Gastrocnemius medialis (tissue), 4 donors: ENCODE results near the gene CNKSR2. TPM values are rescaled to one million over a fixed set of nuclear protein-coding genes. Genes with fewer than 3 reads are reported as not detected.
A peak's percentile ranks its signal among the peaks of the same experiment; 100 is the strongest.

ENCODE experiments used
- ATAC-seq, 2 donors: fragments of 150-250 bp; one replicate each; pipeline ENCODE4 v1.9.1; 2016
- DNase-seq, 2 donors: peaks; one replicate each; pipeline ENCODE4 v3.0.0-alpha.2; 2019
- H3K27ac ChIP-seq, 4 donors: fragments of 200-600 bp; sonication (generic); 1 replicate in 1 of 4; 2 replicates in 3 of 4; pipeline ENCODE4 v1.5.1; 2016 to 2018; ENCODE audit warnings: mild to moderate bottlenecking in 2 of 4, moderate library complexity in 1 of 4
- H3K27me3 ChIP-seq, 3 donors: fragments of 200-600 bp; sonication (generic) in 2 of 3; 1 replicate in 1 of 3; 2 replicates in 2 of 3; pipeline versions ENCODE4 v1.5.1 to v1.6.0; 2016 to 2019; ENCODE audit warnings: mild to moderate bottlenecking in 1 of 3, moderate library complexity in 1 of 3
- H3K36me3 ChIP-seq, 2 donors: fragments of 200-600 bp; sonication (generic) in 1 of 2; one replicate each; pipeline ENCODE4 v1.5.1; 2017 to 2018
- H3K4me1 ChIP-seq, 2 donors: fragments of 200-600 bp; sonication (generic) in 1 of 2; one replicate each; pipeline ENCODE4 v1.5.1; 2016 to 2017; ENCODE audit warnings: mild to moderate bottlenecking in 2 of 2
- H3K4me3 ChIP-seq, 4 donors: fragments of 200-600 bp; sonication (generic) in 3 of 4; 1 replicate in 1 of 4; 2 replicates in 3 of 4; pipeline ENCODE4 v1.5.1; 2016 to 2019; ENCODE audit warnings: mild to moderate bottlenecking in 2 of 4
- H3K9me3 ChIP-seq, 3 donors: fragments of 200-600 bp; sonication (generic) in 2 of 3; 1 replicate in 1 of 3; 2 replicates in 2 of 3; pipeline ENCODE4 v1.5.1; 2016 to 2019
- CTCF ChIP-seq, 5 experiments: fragments of 450-650 bp in 3 of 5; fragments of 200-600 bp in 2 of 5; sonication (generic) in 2 of 5; IDR thresholded peaks in 4 of 5; conservative IDR thresholded peaks in 1 of 5; 1 replicate in 4 of 5; 2 replicates in 1 of 5; pipeline ENCODE4 v1.5.1; 2016 to 2019; ENCODE audit warnings: antibody characterized with exemption in 5 of 5, mild to moderate bottlenecking in 3 of 5, moderate library complexity in 3 of 5
- POLR2A ChIP-seq, 2 donors: fragments of 450-650 bp; IDR thresholded peaks; one replicate each; pipeline ENCODE4 v1.6.1; 2017; ENCODE audit warnings: antibody characterized with exemption in 2 of 2, mild to moderate bottlenecking in 2 of 2, moderate library complexity in 2 of 2
- in situ Hi-C, 4 donors: fragments of 200-750 bp; cut with MboI; loops; one replicate each; pipeline versions ENCODE4 v1.15.0 to v1.8.0; 2017; ENCODE audit warnings: low sequenced_read_pairs in 4 of 4
- intact Hi-C: fragments of 100-400 bp; cut with DNase I; formaldehyde crosslinking; loops from one replicate; pipeline ENCODE4 v1.15.1; 2023; ENCODE audit warnings: low total_unique reads
- total RNA-seq, 4 donors: library from RNA; depleted of rRNA; stranded (reverse); fragments of >200 nt; gene quantifications; one replicate each; pipeline versions ENCODE4 v1.1.0 to v1.2.3, GENCODE V29; 2016

Gene CNKSR2
- total RNA-seq, 4 donors from 2014 or later, result 0.44 to 8.7 (median 3.0) TPM

- intact Hi-C loops (no loop called here), in situ Hi-C loops (no loop called here)
- DNase-seq, result no peak
- no peak for TF ChIP-seq CTCF (IDR thresholded peaks at IDR 0.05 in 4 of 5, conservative IDR thresholded peaks at IDR 0.05 in 1 of 5)
- no peak for TF ChIP-seq POLR2A (IDR thresholded peaks at IDR 0.05)
- Histone ChIP-seq H3K9me3 (no peaks in the 10 kb centered on the region), H3K4me1 (no peaks in the 10 kb centered on the region), H3K4me3 (no peak overlapping the region), H3K27me3 (no peaks in the 10 kb centered on the region), H3K27ac (no peak overlapping the region), H3K36me3 (no peaks in the 10 kb centered on the region)
- no peak for ATAC-seq
Observed at GRCh38 chrX:21691512-21692018, 317.3 kb downstream of the CNKSR2 start.

- no peak for ATAC-seq
- Histone ChIP-seq H3K27ac (no peak overlapping the region), H3K36me3 (no peaks in the 10 kb centered on the region), H3K4me1 (peaks cover 0 to 13% of the 10 kb centered on the region in 2 donors), H3K4me3 (no peak overlapping the region), H3K27me3 (no peaks in the 10 kb centered on the region), H3K9me3 (no peaks in the 10 kb centered on the region)
- intact Hi-C loops, result no loop called here
- TF ChIP-seq CTCF (IDR thresholded peaks at IDR 0.05 in 4 of 5, conservative IDR thresholded peaks at IDR 0.05 in 1 of 5), result no peak
- DNase-seq, result no peak
- in situ Hi-C loops, result no loop called here
Observed at GRCh38 chrX:21698272-21698671, 324.1 kb downstream of the CNKSR2 start.

DNA sequence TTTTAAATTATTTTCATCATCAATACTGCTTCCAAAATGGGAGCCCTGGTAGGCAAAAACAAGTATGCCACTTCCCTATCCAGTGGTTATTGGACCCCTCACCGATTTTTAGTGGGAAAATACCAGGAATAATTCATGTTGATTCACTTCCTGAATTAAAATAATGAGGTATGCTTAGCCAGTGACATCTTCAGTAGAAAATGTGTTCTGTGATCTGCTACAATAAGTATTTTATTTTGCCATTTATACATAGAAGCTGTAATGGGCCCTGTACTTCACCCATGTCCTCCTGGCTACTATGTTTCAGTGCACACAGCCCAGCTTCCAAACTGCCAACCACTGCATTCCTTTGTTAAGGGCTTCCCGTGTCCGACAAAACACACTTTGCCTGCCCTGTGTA, 324.9 kb downstream of the CNKSR2 start:
- no peak for TF ChIP-seq CTCF (IDR thresholded peaks at IDR 0.05 in 4 of 5, conservative IDR thresholded peaks at IDR 0.05 in 1 of 5)
- TF ChIP-seq POLR2A (IDR thresholded peaks at IDR 0.05), result no peak
- intact Hi-C loops (no loop called here), in situ Hi-C loops (no loop called here)
- H3K27me3 ChIP-seq, result no peaks in the 10 kb centered on the region
- H3K36me3 ChIP-seq, result no peaks in the 10 kb centered on the region
- no peak overlapping the region for H3K4me3 ChIP-seq
- DNase-seq, result no peak
- peaks cover 0 to 15% of the 10 kb centered on the region in 2 donors for H3K4me1 ChIP-seq
- no peak for ATAC-seq
- no peaks in the 10 kb centered on the region for H3K9me3 ChIP-seq
- H3K27ac ChIP-seq, result no peak overlapping the region

DNA sequence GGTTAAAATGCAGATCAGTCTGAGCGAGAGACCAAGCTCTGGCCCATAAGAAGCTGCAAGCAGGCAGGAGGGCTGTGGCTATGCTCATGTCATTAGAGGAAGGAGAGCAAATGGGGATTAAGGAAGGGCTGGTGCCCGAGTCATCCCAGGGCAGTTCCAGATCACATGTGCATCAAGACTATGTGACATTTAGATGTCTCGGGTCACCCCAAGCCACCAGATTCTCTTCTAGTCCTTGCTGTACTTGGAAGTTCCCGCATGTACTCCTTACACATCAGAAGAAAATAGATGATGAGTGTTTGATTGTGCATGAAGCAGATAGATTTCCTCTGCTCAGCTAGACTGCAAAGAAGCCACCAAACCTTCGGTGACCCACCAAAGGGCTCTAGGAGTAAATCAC, 326.1 kb downstream of the CNKSR2 start:
- Histone ChIP-seq H3K36me3 (no peaks in the 10 kb centered on the region), H3K4me1 (peaks cover 0 to 15% of the 10 kb centered on the region in 2 donors), H3K9me3 (no peaks in the 10 kb centered on the region), H3K4me3 (no peak overlapping the region), H3K27me3 (no peaks in the 10 kb centered on the region), H3K27ac (peak overlapping the region in 3 of 4 donors; percentile 34 to 62 (median 40))
- DNase-seq, result peak in 1 of 2 donors; percentile 12
- no peak for TF ChIP-seq POLR2A (IDR thresholded peaks at IDR 0.05)
- no peak for TF ChIP-seq CTCF (IDR thresholded peaks at IDR 0.05 in 4 of 5, conservative IDR thresholded peaks at IDR 0.05 in 1 of 5)
- intact Hi-C loops, result no loop called here
- in situ Hi-C loops, result no loop called here
- peak; percentile 53 to 58 for ATAC-seq

DNA sequence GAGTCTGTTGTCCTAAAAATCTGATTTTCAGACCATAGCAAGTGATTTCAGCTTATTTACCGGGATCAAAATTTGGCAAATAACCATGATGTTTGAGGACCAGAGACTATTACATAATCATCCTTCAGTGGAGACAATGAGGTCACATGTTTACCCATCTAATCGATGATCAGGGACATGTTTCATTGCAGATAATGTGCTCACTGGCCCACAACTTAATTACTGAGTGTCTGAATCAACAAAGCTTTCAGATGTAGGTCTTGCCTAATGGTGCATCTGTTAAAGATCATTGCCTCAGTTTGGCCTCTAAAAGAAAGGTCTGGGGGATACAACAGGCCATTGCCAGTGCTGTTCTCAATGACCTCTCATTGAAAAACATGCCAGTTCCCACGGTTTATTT, 326.7 kb downstream of the CNKSR2 start:
- Histone ChIP-seq H3K4me3 (no peak overlapping the region), H3K4me1 (peaks cover 0 to 15% of the 10 kb centered on the region in 2 donors), H3K9me3 (no peaks in the 10 kb centered on the region), H3K27ac (peak overlapping the region; percentile 28 to 62 (median 37)), H3K36me3 (no peaks in the 10 kb centered on the region), H3K27me3 (no peaks in the 10 kb centered on the region)
- in situ Hi-C loops (no loop called here), intact Hi-C loops (no loop called here)
- ATAC-seq (peak in 1 of 2 donors; percentile 37), DNase-seq (no peak)
- no peak for TF ChIP-seq POLR2A (IDR thresholded peaks at IDR 0.05)
- no peak for TF ChIP-seq CTCF (IDR thresholded peaks at IDR 0.05 in 4 of 5, conservative IDR thresholded peaks at IDR 0.05 in 1 of 5)
